Cardiac muscle cell (in vitro differentiated cells and primary cell): Measurements from ENCODE around the gene MEX3B. TPM values are rescaled to one million over a fixed set of nuclear protein-coding genes. Genes with fewer than 3 reads are reported as not detected.

ENCODE experiments used
- DNase-seq, 2 donors: peaks; one replicate each; pipeline versions ENCODE4 v3.0.0 to v3.0.0-alpha.2; 2010 to 2017; ENCODE audit warnings: low read depth in 1 of 2, low spot score in 1 of 2
- H3K27ac ChIP-seq: fragments of 200-600 bp; sonication (generic); 2 replicates; pipeline ENCODE4 v1.5.1; 2016
- H3K27me3 ChIP-seq: fragments of 200-600 bp; sonication (generic); 2 replicates; pipeline ENCODE4 v1.6.0; 2016; ENCODE audit warnings: control low read depth
- H3K36me3 ChIP-seq: fragments of 200-600 bp; sonication (generic); 2 replicates; pipeline ENCODE4 v1.5.1; 2016; ENCODE audit warnings: control low read depth
- H3K4me1 ChIP-seq: fragments of 200-600 bp; sonication (generic); 2 replicates; pipeline ENCODE4 v1.8.1; 2017; ENCODE audit warnings: low read depth, mild to moderate bottlenecking, mixed run types
- H3K4me3 ChIP-seq: fragments of 200-600 bp; sonication (generic); 2 replicates; pipeline ENCODE4 v1.5.1; 2016; ENCODE audit warnings: mild to moderate bottlenecking
- H3K9me3 ChIP-seq: fragments of 200-600 bp; sonication (generic); 2 replicates; pipeline ENCODE4 v1.5.1; 2017; ENCODE audit warnings: low read depth, mild to moderate bottlenecking, control low read depth
- polyA plus RNA-seq: library from polyadenylated mRNA; unstranded; fragments of >200 nt; fragmentation: Nextera tagmentation; extraction: Ambion mirVana; gene quantifications from 2 replicates; pipeline ENCODE4 v1.2.1, GENCODE V29; 2016
- total RNA-seq: library from RNA; depleted of rRNA; stranded (reverse); fragments of >200 nt; gene quantifications from 2 replicates; pipeline ENCODE4 v1.2.3, GENCODE V29; 2016
- TF ChIP-seq, protein P1 (sequence below): IDR thresholded peaks from 2 replicates; pipeline ENCODE4 v1.5.1; 2012; ENCODE audit warnings: low read depth, mild to moderate bottlenecking, low read length

The MEX3B gene
- total and polyA plus RNA-seq, 2 experiments from 2014 or later = 3.8 to 12.4 TPM

GRCh38 chr15:81992523-81992922 is 53.3 kb downstream of the MEX3B start:
- no peaks in the 10 kb centered on the region for H3K9me3 ChIP-seq
- TF ChIP-seq, protein P1, sequence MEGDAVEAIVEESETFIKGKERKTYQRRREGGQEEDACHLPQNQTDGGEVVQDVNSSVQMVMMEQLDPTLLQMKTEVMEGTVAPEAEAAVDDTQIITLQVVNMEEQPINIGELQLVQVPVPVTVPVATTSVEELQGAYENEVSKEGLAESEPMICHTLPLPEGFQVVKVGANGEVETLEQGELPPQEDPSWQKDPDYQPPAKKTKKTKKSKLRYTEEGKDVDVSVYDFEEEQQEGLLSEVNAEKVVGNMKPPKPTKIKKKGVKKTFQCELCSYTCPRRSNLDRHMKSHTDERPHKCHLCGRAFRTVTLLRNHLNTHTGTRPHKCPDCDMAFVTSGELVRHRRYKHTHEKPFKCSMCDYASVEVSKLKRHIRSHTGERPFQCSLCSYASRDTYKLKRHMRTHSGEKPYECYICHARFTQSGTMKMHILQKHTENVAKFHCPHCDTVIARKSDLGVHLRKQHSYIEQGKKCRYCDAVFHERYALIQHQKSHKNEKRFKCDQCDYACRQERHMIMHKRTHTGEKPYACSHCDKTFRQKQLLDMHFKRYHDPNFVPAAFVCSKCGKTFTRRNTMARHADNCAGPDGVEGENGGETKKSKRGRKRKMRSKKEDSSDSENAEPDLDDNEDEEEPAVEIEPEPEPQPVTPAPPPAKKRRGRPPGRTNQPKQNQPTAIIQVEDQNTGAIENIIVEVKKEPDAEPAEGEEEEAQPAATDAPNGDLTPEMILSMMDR = no peak
- no peak for DNase-seq
- no peak overlapping the region for H3K4me3 ChIP-seq
- H3K4me1 ChIP-seq = no peaks in the 10 kb centered on the region
- no peaks in the 10 kb centered on the region for H3K36me3 ChIP-seq
- no peak overlapping the region for H3K27ac ChIP-seq
- no peaks in the 10 kb centered on the region for H3K27me3 ChIP-seq

Other genes with a start within 250 kb of the MEX3B start
- gene EFL1, start 216.7 kb upstream of the MEX3B start, total RNA-seq = 42.1 and 54.8 TPM in 2 replicates
- 46.7 and 64.9 TPM in 2 replicates for gene EFL1, start 216.7 kb upstream of the MEX3B start, polyA plus RNA-seq
- gene SAXO2, start 216.8 kb upstream of the MEX3B start, total RNA-seq = 7.0 and 9.3 TPM in 2 replicates
- gene SAXO2, start 216.8 kb upstream of the MEX3B start, polyA plus RNA-seq = 20.6 and 26.3 TPM in 2 replicates